T-helper 1 cell (primary cell): ENCODE measurements around the gene CRYBB1.

Experiments
- DNase-seq, 5 donors: peaks; one replicate each; pipeline ENCODE4 v3.0.0-alpha.2; 2012 to 2020

CRYBB1 gene

DNA sequence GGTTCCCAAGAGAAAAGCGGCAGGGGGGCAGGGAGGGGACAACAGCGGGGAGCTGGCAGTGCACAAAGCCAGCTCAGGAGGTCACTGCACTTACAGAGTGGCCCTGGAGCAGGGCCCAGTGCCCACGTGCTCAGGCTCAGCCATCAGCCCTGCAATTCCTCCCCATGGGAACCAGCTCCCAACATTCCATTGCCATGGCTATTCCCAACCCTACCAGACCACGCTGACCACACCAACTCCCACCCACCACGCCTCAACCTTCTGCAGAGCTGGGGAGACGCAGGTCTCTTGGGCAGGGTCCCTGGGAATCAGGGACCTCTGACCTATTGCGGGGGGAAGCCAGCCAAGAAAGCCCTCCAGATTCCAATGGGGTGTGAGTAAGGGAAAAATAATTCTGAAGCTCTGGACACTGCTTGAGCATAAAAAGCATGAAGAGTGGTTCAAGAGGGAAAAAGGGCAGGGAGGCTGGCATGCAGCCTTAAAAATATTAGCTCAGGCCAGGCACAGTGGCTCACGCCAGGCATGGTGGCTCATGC is 67.3 kb downstream of the CRYBB1 start:
- DNase-seq: no peak

DNA sequence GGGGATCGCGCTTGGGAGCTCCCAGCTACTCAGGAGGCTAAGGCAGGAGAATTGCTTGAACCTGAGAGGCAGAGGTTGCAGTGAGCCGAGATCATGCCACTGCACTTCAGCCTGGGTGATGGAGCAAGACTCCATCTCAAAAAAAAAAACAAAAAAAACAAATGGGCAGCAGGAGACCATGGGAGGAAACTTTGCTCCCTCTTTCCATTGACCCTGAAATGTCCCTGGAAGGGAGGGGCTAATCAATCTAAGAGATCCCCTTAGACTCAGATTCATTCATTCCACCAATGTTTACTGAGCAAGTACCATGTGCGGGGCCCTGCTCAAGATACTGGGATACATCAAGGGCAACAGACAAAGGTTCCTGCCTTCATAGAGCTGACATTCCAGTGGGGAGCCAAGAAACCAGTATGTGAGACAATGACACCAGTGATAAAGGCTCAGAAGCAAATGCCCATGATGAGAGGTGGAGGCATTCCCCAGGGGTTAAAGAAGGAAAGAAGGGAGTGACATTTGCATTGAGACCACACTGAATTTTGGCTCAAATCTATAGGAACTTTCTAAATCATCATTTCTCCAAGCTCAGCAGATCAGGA is 67.8 kb downstream of the CRYBB1 start:
- DNase-seq: no peak
